Central memory CD8-positive, alpha-beta T cell (primary cell): ENCODE data around the gene SLAIN1.
A peak's percentile ranks its signal among the peaks of the same experiment; 100 is the strongest.

Source experiments
- ATAC-seq: fragments of 150-1000 bp; cut with Tn5 transposase; replicated peaks from 2 replicates; pipeline ENCODE4 v1.10.0; 2022; ENCODE audit warnings: mild to moderate bottlenecking, moderate FRiP score, moderate number of reproducible peaks; ENCODE audit not compliant: poor library complexity, severe bottlenecking; ENCODE audit errors: extremely low read depth
- DNase-seq, 2 donors: peaks; one replicate each; pipeline ENCODE4 v3.0.0; 2021; ENCODE audit warnings: low spot score in 2 of 2
- H3K27ac Mint-ChIP-seq: one replicate; pipeline ENCODE4 v1.8.0; 2022; ENCODE audit warnings: low read depth, mild to moderate bottlenecking, moderate library complexity, mixed read lengths
- H3K27me3 Mint-ChIP-seq: one replicate; pipeline ENCODE4 v1.8.0; 2022; ENCODE audit warnings: mixed read lengths
- H3K36me3 Mint-ChIP-seq: one replicate; pipeline ENCODE4 v1.8.0; 2022; ENCODE audit warnings: mild to moderate bottlenecking, moderate library complexity, mixed read lengths; ENCODE audit not compliant: insufficient read depth
- H3K4me1 Mint-ChIP-seq: one replicate; pipeline ENCODE4 v1.8.0; 2022; ENCODE audit warnings: mixed read lengths
- H3K4me3 Mint-ChIP-seq: one replicate; pipeline ENCODE4 v1.8.0; 2022; ENCODE audit warnings: mild to moderate bottlenecking, moderate library complexity, mixed read lengths
- H3K9me3 Mint-ChIP-seq: one replicate; pipeline ENCODE4 v1.8.0; 2022; ENCODE audit warnings: mixed read lengths

The SLAIN1 gene

GRCh38 chr13:77740931-77741596, 43.6 kb downstream of the SLAIN1 start:
- Mint-ChIP-seq H3K27me3 (no peaks in the 10 kb centered on the region), H3K27ac (no peak overlapping the region), H3K4me1 (peaks cover 18% of the 10 kb centered on the region), H3K4me3 (no peak overlapping the region), H3K9me3 (no peaks in the 10 kb centered on the region), H3K36me3 (no peaks in the 10 kb centered on the region)
- DNase-seq (no peak), ATAC-seq (peak; percentile 93)

- Mint-ChIP-seq H3K36me3 (peaks cover 3% of the 10 kb centered on the region), H3K4me1 (peaks cover 18% of the 10 kb centered on the region), H3K27ac (peak overlapping the region; percentile 20), H3K9me3 (no peaks in the 10 kb centered on the region), H3K27me3 (no peaks in the 10 kb centered on the region), H3K4me3 (no peak overlapping the region)
- DNase-seq (no peak), ATAC-seq (no peak)
These were observed 44.1 kb downstream of the SLAIN1 start for GRCh38 chr13:77741597-77741972.

- H3K9me3 Mint-ChIP-seq, result no peaks in the 10 kb centered on the region
- DNase-seq (no peak), ATAC-seq (no peak)
- H3K27me3 Mint-ChIP-seq, result no peaks in the 10 kb centered on the region
- H3K36me3 Mint-ChIP-seq, result peaks cover 4% of the 10 kb centered on the region
- H3K4me3 Mint-ChIP-seq, result no peak overlapping the region
- no peak overlapping the region for H3K27ac Mint-ChIP-seq
- peaks cover 18% of the 10 kb centered on the region for H3K4me1 Mint-ChIP-seq
These were observed 45.3 kb downstream of the SLAIN1 start for GRCh38 chr13:77742801-77743200.

GRCh38 chr13:77745784-77746183, 48.3 kb downstream of the SLAIN1 start:
- Mint-ChIP-seq H3K4me3 (no peak overlapping the region), H3K36me3 (peaks cover 4% of the 10 kb centered on the region), H3K27ac (no peak overlapping the region), H3K27me3 (no peaks in the 10 kb centered on the region), H3K9me3 (no peaks in the 10 kb centered on the region), H3K4me1 (peaks cover 8% of the 10 kb centered on the region)
- no peak for DNase-seq
- no peak for ATAC-seq

GRCh38 chr13:77749344-77749880, 51.9 kb downstream of the SLAIN1 start:
- H3K4me3 Mint-ChIP-seq, result no peak overlapping the region
- DNase-seq (no peak), ATAC-seq (no peak)
- H3K4me1 Mint-ChIP-seq, result peaks cover 9% of the 10 kb centered on the region
- peaks cover 12% of the 10 kb centered on the region for H3K36me3 Mint-ChIP-seq
- no peak overlapping the region for H3K27ac Mint-ChIP-seq
- H3K27me3 Mint-ChIP-seq, result no peaks in the 10 kb centered on the region
- H3K9me3 Mint-ChIP-seq, result no peaks in the 10 kb centered on the region

- H3K27ac Mint-ChIP-seq, result no peak overlapping the region
- H3K9me3 Mint-ChIP-seq, result no peaks in the 10 kb centered on the region
- peaks cover 16% of the 10 kb centered on the region for H3K36me3 Mint-ChIP-seq
- H3K4me3 Mint-ChIP-seq, result no peak overlapping the region
- H3K27me3 Mint-ChIP-seq, result no peaks in the 10 kb centered on the region
- H3K4me1 Mint-ChIP-seq, result peaks cover 19% of the 10 kb centered on the region
- DNase-seq (peak in 1 of 2 donors; percentile 49), ATAC-seq (peak; percentile 82)
These were observed 54.3 kb downstream of the SLAIN1 start for GRCh38 chr13:77751513-77752456.

GRCh38 chr13:77752512-77753069, 55.1 kb downstream of the SLAIN1 start:
- Mint-ChIP-seq H3K36me3 (peaks cover 16% of the 10 kb centered on the region), H3K27me3 (no peaks in the 10 kb centered on the region), H3K9me3 (no peaks in the 10 kb centered on the region), H3K4me1 (peaks cover 19% of the 10 kb centered on the region), H3K27ac (no peak overlapping the region), H3K4me3 (no peak overlapping the region)
- ATAC-seq (no peak), DNase-seq (no peak)

GRCh38 chr13:77760893-77761292, 63.4 kb downstream of the SLAIN1 start:
- Mint-ChIP-seq H3K36me3 (peaks cover 13% of the 10 kb centered on the region), H3K4me1 (peaks cover 6% of the 10 kb centered on the region), H3K9me3 (no peaks in the 10 kb centered on the region), H3K27me3 (no peaks in the 10 kb centered on the region), H3K27ac (no peak overlapping the region), H3K4me3 (no peak overlapping the region)
- DNase-seq (no peak), ATAC-seq (no peak)

GRCh38 chr13:77767413-77767812, 69.9 kb downstream of the SLAIN1 start:
- no peaks in the 10 kb centered on the region for H3K4me1 Mint-ChIP-seq
- H3K27ac Mint-ChIP-seq, result no peak overlapping the region
- DNase-seq, result no peak
- no peak for ATAC-seq
- H3K9me3 Mint-ChIP-seq, result peaks cover 5% of the 10 kb centered on the region
- no peak overlapping the region for H3K4me3 Mint-ChIP-seq
- peaks cover 12% of the 10 kb centered on the region for H3K36me3 Mint-ChIP-seq
- no peaks in the 10 kb centered on the region for H3K27me3 Mint-ChIP-seq

GRCh38 chr13:77774181-77774580, 76.7 kb downstream of the SLAIN1 start:
- no peaks in the 10 kb centered on the region for H3K36me3 Mint-ChIP-seq
- no peaks in the 10 kb centered on the region for H3K27me3 Mint-ChIP-seq
- H3K4me3 Mint-ChIP-seq, result no peak overlapping the region
- H3K4me1 Mint-ChIP-seq, result no peaks in the 10 kb centered on the region
- no peaks in the 10 kb centered on the region for H3K9me3 Mint-ChIP-seq
- DNase-seq, result no peak
- no peak overlapping the region for H3K27ac Mint-ChIP-seq
- no peak for ATAC-seq

- no peak overlapping the region for H3K27ac Mint-ChIP-seq
- no peaks in the 10 kb centered on the region for H3K9me3 Mint-ChIP-seq
- H3K27me3 Mint-ChIP-seq, result no peaks in the 10 kb centered on the region
- DNase-seq (no peak), ATAC-seq (no peak)
- no peak overlapping the region for H3K4me3 Mint-ChIP-seq
- H3K36me3 Mint-ChIP-seq, result no peaks in the 10 kb centered on the region
- H3K4me1 Mint-ChIP-seq, result peaks cover 7% of the 10 kb centered on the region
These were observed 79.2 kb downstream of the SLAIN1 start for GRCh38 chr13:77776704-77777103.

- peak; percentile 40 for ATAC-seq
- DNase-seq, result no peak
- no peaks in the 10 kb centered on the region for H3K36me3 Mint-ChIP-seq
- peaks cover 14% of the 10 kb centered on the region for H3K27me3 Mint-ChIP-seq
- no peak overlapping the region for H3K27ac Mint-ChIP-seq
- H3K4me3 Mint-ChIP-seq, result no peak overlapping the region
- H3K9me3 Mint-ChIP-seq, result no peaks in the 10 kb centered on the region
- peaks cover 7% of the 10 kb centered on the region for H3K4me1 Mint-ChIP-seq
These were observed 82.2 kb downstream of the SLAIN1 start for GRCh38 chr13:77779552-77780272.
